Upper lobe of left lung (tissue), 6 donors: ENCODE results near the gene DIPK1A. TPM values are rescaled to one million over a fixed set of nuclear protein-coding genes. Genes with fewer than 3 reads are reported as not detected.

Source experiments
- ATAC-seq, 2 donors: fragments of 200-7000 bp; cut with Tn5 transposase; one replicate each; pipeline ENCODE4 v1.9.1; 2022; ENCODE audit warnings: mild to moderate bottlenecking in 2 of 2, moderate library complexity in 2 of 2; ENCODE audit not compliant: low FRiP score in 2 of 2
- DNase-seq, 2 donors: peaks; one replicate each; pipeline ENCODE4 v3.0.0-alpha.2; 2019 to 2020
- H3K27ac ChIP-seq, 4 donors: fragments of 200-600 bp; sonication (generic); one replicate each; pipeline ENCODE4 v1.5.1; 2016 to 2019
- H3K27me3 ChIP-seq, 4 donors: fragments of 200-600 bp; sonication (generic); one replicate each; pipeline ENCODE4 v1.5.1; 2017 to 2019
- H3K36me3 ChIP-seq, 4 donors: fragments of 200-600 bp; sonication (generic); one replicate each; pipeline ENCODE4 v1.5.1; 2016 to 2019
- H3K4me1 ChIP-seq, 4 donors: fragments of 200-600 bp; sonication (generic); one replicate each; pipeline ENCODE4 v1.5.1; 2018 to 2019
- H3K4me3 ChIP-seq, 4 donors: fragments of 200-600 bp; sonication (generic); one replicate each; pipeline ENCODE4 v1.5.1; 2017 to 2019; ENCODE audit warnings: mild to moderate bottlenecking in 2 of 4, moderate library complexity in 1 of 4
- H3K9me3 ChIP-seq, 4 donors: fragments of 200-600 bp; sonication (generic); one replicate each; pipeline ENCODE4 v1.5.1; 2018 to 2019
- CTCF ChIP-seq, 6 experiments: fragments of 450-650 bp in 4 of 6; fragments of 200-600 bp in 2 of 6; sonication (generic) in 2 of 6; IDR thresholded peaks; one replicate each; pipeline ENCODE4 v1.5.1; 2016 to 2019; ENCODE audit warnings: antibody characterized with exemption in 6 of 6
- EP300 ChIP-seq, 4 donors: sonication (generic); formaldehyde crosslinking; IDR thresholded peaks; one replicate each; pipeline ENCODE4 v1.5.1; 2017; ENCODE audit warnings: antibody characterized with exemption in 4 of 4, control low read depth in 2 of 4
- POLR2A ChIP-seq, 4 donors: fragments of 450-650 bp; IDR thresholded peaks; one replicate each; pipeline ENCODE4 v1.5.1; 2016 to 2017; ENCODE audit warnings: antibody characterized with exemption in 4 of 4, mild to moderate bottlenecking in 2 of 4
- POLR2AphosphoS5 ChIP-seq, 2 donors: sonication (generic); formaldehyde crosslinking; IDR thresholded peaks; one replicate each; pipeline ENCODE4 v1.5.1; 2017; ENCODE audit warnings: antibody characterized with exemption in 2 of 2
- WGBS, 2 donors: methylation state at CpG; one replicate each; pipeline ENCODE4 v1.1.5; 2017 to 2018; 5-methylcytosine and 5-hydroxymethylcytosine counted together
- total RNA-seq, 6 donors: library from RNA; depleted of rRNA in 4 of 6; stranded (reverse); fragments of >200 nt in 4 of 6; gene quantifications; one replicate each; pipeline versions ENCODE4 v1.1.0 to v1.2.1, GENCODE V29; 2016 to 2021
- donor health status: DM: no; HTN: no; CAD: no; lungs with moderate emphysema.
- donor health status: DM: no; HTN: yes; CAD: no; lungs with severe emphysema.

Gene DIPK1A
- total RNA-seq, 6 donors from 2014 or later, result 2.8 to 15.2 (median 4.4) TPM

- Histone ChIP-seq H3K27me3 (no peaks in the 10 kb centered on the region), H3K9me3 (no peaks in the 10 kb centered on the region), H3K27ac (no peak overlapping the region), H3K4me3 (no peak overlapping the region), H3K4me1 (peaks cover 0 to 2% (median 0%) of the 10 kb centered on the region in 4 donors), H3K36me3 (no peaks in the 10 kb centered on the region)
- ATAC-seq, result no peak
- no peak for DNase-seq
- WGBS, 2 donors, result 100% methylated on average over 1 of the region's 1 CpG
- TF ChIP-seq POLR2A (IDR thresholded peaks at IDR 0.05) (no peak), POLR2AphosphoS5 (IDR thresholded peaks at IDR 0.05) (no peak), EP300 (IDR thresholded peaks at IDR 0.05) (no peak), CTCF (IDR thresholded peaks at IDR 0.05) (no peak)
These were observed 31.6 kb upstream of the DIPK1A start for GRCh38 chr1:92992877-92993276.

- peaks cover 0 to 2% (median 0%) of the 10 kb centered on the region in 4 donors for H3K4me1 ChIP-seq
- ATAC-seq (no peak), DNase-seq (no peak)
- no peak overlapping the region for H3K27ac ChIP-seq
- H3K27me3 ChIP-seq, result no peaks in the 10 kb centered on the region
- H3K36me3 ChIP-seq, result no peaks in the 10 kb centered on the region
- H3K4me3 ChIP-seq, result no peak overlapping the region
- no peaks in the 10 kb centered on the region for H3K9me3 ChIP-seq
- no peak for TF ChIP-seq EP300 (IDR thresholded peaks at IDR 0.05)
- no peak for TF ChIP-seq POLR2AphosphoS5 (IDR thresholded peaks at IDR 0.05)
- TF ChIP-seq POLR2A (IDR thresholded peaks at IDR 0.05), result no peak
- TF ChIP-seq CTCF (IDR thresholded peaks at IDR 0.05), result no peak
These were observed 30.8 kb upstream of the DIPK1A start for GRCh38 chr1:92992054-92992453.

- Histone ChIP-seq H3K27ac (peak overlapping the region in 1 of 4 donors; percentile 23), H3K4me3 (no peak overlapping the region), H3K36me3 (no peaks in the 10 kb centered on the region), H3K27me3 (no peaks in the 10 kb centered on the region), H3K4me1 (peaks cover 0 to under 1% (median 0%) of the 10 kb centered on the region in 4 donors), H3K9me3 (no peaks in the 10 kb centered on the region)
- WGBS, 2 donors, result 19 to 40% methylated on average over 1 of the region's 1 CpG
- DNase-seq (no peak), ATAC-seq (no peak)
- TF ChIP-seq POLR2A (IDR thresholded peaks at IDR 0.05) (no peak), EP300 (IDR thresholded peaks at IDR 0.05) (no peak)
These were observed 29.6 kb upstream of the DIPK1A start for GRCh38 chr1:92990828-92991227.

- Histone ChIP-seq H3K4me3 (no peak overlapping the region), H3K4me1 (no peaks in the 10 kb centered on the region), H3K27me3 (no peaks in the 10 kb centered on the region), H3K9me3 (no peaks in the 10 kb centered on the region), H3K36me3 (no peaks in the 10 kb centered on the region), H3K27ac (no peak overlapping the region)
- DNase-seq (no peak), ATAC-seq (no peak)
- WGBS, 2 donors, result 86 to 92% methylated on average over 6 of the region's 6 CpGs
- TF ChIP-seq POLR2A (IDR thresholded peaks at IDR 0.05) (no peak), CTCF (IDR thresholded peaks at IDR 0.05) (no peak), EP300 (IDR thresholded peaks at IDR 0.05) (no peak), POLR2AphosphoS5 (IDR thresholded peaks at IDR 0.05) (no peak)
These were observed 28.8 kb upstream of the DIPK1A start for GRCh38 chr1:92989936-92990583.

- no peaks in the 10 kb centered on the region for H3K27me3 ChIP-seq
- ATAC-seq (no peak), DNase-seq (no peak)
- WGBS, 2 donors, result 48 to 94% methylated on average over 2 of the region's 2 CpGs
- no peaks in the 10 kb centered on the region for H3K36me3 ChIP-seq
- H3K27ac ChIP-seq, result no peak overlapping the region
- no peaks in the 10 kb centered on the region for H3K9me3 ChIP-seq
- H3K4me1 ChIP-seq, result no peaks in the 10 kb centered on the region
- TF ChIP-seq POLR2AphosphoS5 (IDR thresholded peaks at IDR 0.05) (no peak), EP300 (IDR thresholded peaks at IDR 0.05) (no peak), POLR2A (IDR thresholded peaks at IDR 0.05) (no peak), CTCF (IDR thresholded peaks at IDR 0.05) (no peak)
- no peak overlapping the region for H3K4me3 ChIP-seq
These were observed 28.0 kb upstream of the DIPK1A start for GRCh38 chr1:92989253-92989652.
